H9 (cell line): ENCODE results near the gene MYL1. TPM values are rescaled to one million over a fixed set of nuclear protein-coding genes. Genes with fewer than 3 reads are reported as not detected.

Source experiments
- DNase-seq: peaks from one replicate; pipeline ENCODE4 v3.0.0-alpha.2; 2017
- H2AFZ ChIP-seq: one replicate; pipeline ENCODE4 v1.6.1; 2013; ENCODE audit warnings: mild to moderate bottlenecking, low read length, control low read depth, moderate library complexity
- H2AK5ac ChIP-seq: 2 replicates; pipeline ENCODE4 v1.6.1; 2013; ENCODE audit warnings: low read length, control low read depth, mixed read lengths; ENCODE audit not compliant: insufficient read length
- H2BK120ac ChIP-seq: one replicate; pipeline ENCODE4 v1.6.1; 2013; ENCODE audit warnings: low read depth, mild to moderate bottlenecking, low read length, control low read depth, inconsistent platforms; ENCODE audit not compliant: poor library complexity, severe bottlenecking
- H2BK12ac ChIP-seq: 2 replicates; pipeline ENCODE4 v1.6.1; 2013; ENCODE audit warnings: low read length, control low read depth, mixed read lengths, low read depth; ENCODE audit not compliant: insufficient read length
- H2BK15ac ChIP-seq: 2 replicates; pipeline ENCODE4 v1.6.1; 2013; ENCODE audit warnings: low read depth, low read length, control low read depth
- H2BK20ac ChIP-seq: one replicate; pipeline ENCODE4 v1.6.1; 2013; ENCODE audit warnings: low read depth, mild to moderate bottlenecking, low read length, control low read depth, inconsistent platforms; ENCODE audit not compliant: poor library complexity, severe bottlenecking
- H2BK5ac ChIP-seq: 2 replicates; pipeline ENCODE4 v1.6.1; 2013; ENCODE audit warnings: low read length, control low read depth, mixed read lengths; ENCODE audit not compliant: insufficient read length
- H3K14ac ChIP-seq: 2 replicates; pipeline ENCODE4 v1.6.1; 2013; ENCODE audit warnings: low read length, control low read depth; ENCODE audit not compliant: insufficient read depth
- H3K18ac ChIP-seq: 2 replicates; pipeline ENCODE4 v1.6.1; 2013; ENCODE audit warnings: low read depth, mild to moderate bottlenecking, mixed read lengths, low read length, control low read depth; ENCODE audit not compliant: insufficient read length
- H3K23ac ChIP-seq: 2 replicates; pipeline ENCODE4 v1.6.1; 2013; ENCODE audit warnings: low read length, control low read depth, mixed read lengths, low read depth; ENCODE audit not compliant: insufficient read length
- H3K23me2 ChIP-seq: 2 replicates; pipeline ENCODE4 v1.6.1; 2013; ENCODE audit warnings: low read depth, mild to moderate bottlenecking, mixed read lengths, low read length, control low read depth; ENCODE audit not compliant: insufficient read length, poor library complexity, severe bottlenecking
- H3K27ac ChIP-seq: 2 replicates; pipeline ENCODE4 v1.5.1; 2013; ENCODE audit warnings: low read length, control low read depth, mixed read lengths, low read depth; ENCODE audit not compliant: insufficient read length
- H3K27me3 ChIP-seq: 2 replicates; pipeline ENCODE4 v1.6.1; 2013; ENCODE audit warnings: low read length, control low read depth, inconsistent platforms; ENCODE audit not compliant: insufficient read depth
- H3K4ac ChIP-seq: 2 replicates; pipeline ENCODE4 v1.6.1; 2013; ENCODE audit warnings: low read depth, mild to moderate bottlenecking, control low read depth, inconsistent platforms, low read length, moderate library complexity
- H3K4me1 ChIP-seq: 2 replicates; pipeline ENCODE4 v1.6.1; 2013; ENCODE audit warnings: low read length, control low read depth, inconsistent platforms; ENCODE audit not compliant: insufficient read depth
- H3K4me2 ChIP-seq: 2 replicates; pipeline ENCODE4 v1.6.1; 2013; ENCODE audit warnings: low read length, control low read depth, mixed read lengths; ENCODE audit not compliant: insufficient read length, insufficient read depth
- H3K56ac ChIP-seq: 2 replicates; pipeline ENCODE4 v1.6.1; 2013; ENCODE audit warnings: low read depth, mild to moderate bottlenecking, mixed read lengths, low read length, control low read depth; ENCODE audit not compliant: insufficient read length
- H3K79me1 ChIP-seq: 2 replicates; pipeline ENCODE4 v1.6.1; 2013; ENCODE audit warnings: low read depth, mild to moderate bottlenecking, moderate library complexity, low read length, control low read depth, inconsistent platforms; ENCODE audit not compliant: insufficient read depth, poor library complexity, severe bottlenecking
- H3K79me2 ChIP-seq: 2 replicates; pipeline ENCODE4 v1.6.1; 2013; ENCODE audit warnings: low read length, control low read depth, inconsistent platforms; ENCODE audit not compliant: insufficient read depth
- H3K9ac ChIP-seq: 2 replicates; pipeline ENCODE4 v1.6.1; 2013; ENCODE audit warnings: low read length, control low read depth, mixed read lengths; ENCODE audit not compliant: insufficient read length; ENCODE audit errors: extremely low read depth
- H3K9me3 ChIP-seq: one replicate; pipeline ENCODE4 v1.6.1; 2013; ENCODE audit warnings: low read depth, low read length, inconsistent platforms; ENCODE audit not compliant: control insufficient read depth
- H3T11ph ChIP-seq: one replicate; pipeline ENCODE4 v1.6.1; 2013; ENCODE audit warnings: mild to moderate bottlenecking, low read length, control low read depth, inconsistent platforms
- H4K20me1 ChIP-seq: one replicate; pipeline ENCODE4 v1.6.1; 2013; ENCODE audit not compliant: control insufficient read depth, insufficient read length, insufficient read depth
- H4K5ac ChIP-seq: 2 replicates; pipeline ENCODE4 v1.6.1; 2013; ENCODE audit warnings: low read depth, mild to moderate bottlenecking, mixed read lengths, low read length, control low read depth; ENCODE audit not compliant: insufficient read length
- H4K8ac ChIP-seq: replicated peaks from 2 replicates; pipeline ENCODE4 v1.6.1; 2013; ENCODE audit warnings: low read length, control low read depth, mixed read lengths, low read depth; ENCODE audit not compliant: insufficient read length
- H4K91ac ChIP-seq: 2 replicates; pipeline ENCODE4 v1.6.1; 2013; ENCODE audit warnings: low read depth, mild to moderate bottlenecking, moderate library complexity, mixed read lengths, low read length, control low read depth; ENCODE audit not compliant: insufficient read length
- H3K27ac Mint-ChIP-seq, 3 experiments: 2 replicates in 2 of 3; 3 replicates in 1 of 3; pipeline ENCODE4 v1.8.0; 2020 to 2021; ENCODE audit warnings: mixed read lengths in 3 of 3, mild to moderate bottlenecking in 1 of 3, moderate library complexity in 1 of 3
- H3K27me3 Mint-ChIP-seq: 2 replicates; pipeline ENCODE4 v1.8.0; 2021; ENCODE audit warnings: low read depth, mild to moderate bottlenecking, moderate library complexity, mixed read lengths
- H3K36me3 Mint-ChIP-seq, 3 experiments: 2 replicates in 2 of 3; 3 replicates in 1 of 3; pipeline ENCODE4 v1.8.0; 2020 to 2021; ENCODE audit warnings: low read depth in 3 of 3, mixed read lengths in 3 of 3; ENCODE audit not compliant: insufficient read depth in 1 of 3
- H3K4me1 Mint-ChIP-seq, 2 experiments: 2 replicates each; pipeline ENCODE4 v1.8.0; 2020; ENCODE audit warnings: mixed read lengths in 2 of 2
- H3K4me3 Mint-ChIP-seq, 2 experiments: 2 replicates in 1 of 2; 3 replicates in 1 of 2; pipeline ENCODE4 v1.8.0; 2020 to 2021; ENCODE audit warnings: mild to moderate bottlenecking in 2 of 2, mixed read lengths in 2 of 2, moderate library complexity in 1 of 2
- H3K9me3 Mint-ChIP-seq, 2 experiments: 2 replicates in 1 of 2; 3 replicates in 1 of 2; pipeline ENCODE4 v1.8.0; 2020; ENCODE audit warnings: mild to moderate bottlenecking in 2 of 2, mixed read lengths in 2 of 2, moderate library complexity in 1 of 2
- CTCF ChIP-seq: fragments of 200-600 bp; sonication (generic); conservative IDR thresholded peaks from 3 replicates; pipeline ENCODE4 v1.8.0; 2021; ENCODE audit warnings: antibody characterized with exemption, mild to moderate bottlenecking
- WGBS: extraction: QIAGEN DNeasy Blood & Tissue Kit; methylation state at CpG from one replicate; pipeline ENCODE4 v1.1.7; 2013; ENCODE audit warnings: missing lambda C conversion rate, low lambda C conversion rate, mixed read lengths; ENCODE audit not compliant: insufficient read length; ENCODE audit errors: extremely low coverage; 5-methylcytosine and 5-hydroxymethylcytosine counted together
- total RNA-seq: library from RNA; stranded (reverse); gene quantifications from 2 replicates; pipeline ENCODE4 v1.2.1, GENCODE V29; 2021

The MYL1 gene
- total RNA-seq, 1 experiment from 2014 or later: not detected

DNA sequence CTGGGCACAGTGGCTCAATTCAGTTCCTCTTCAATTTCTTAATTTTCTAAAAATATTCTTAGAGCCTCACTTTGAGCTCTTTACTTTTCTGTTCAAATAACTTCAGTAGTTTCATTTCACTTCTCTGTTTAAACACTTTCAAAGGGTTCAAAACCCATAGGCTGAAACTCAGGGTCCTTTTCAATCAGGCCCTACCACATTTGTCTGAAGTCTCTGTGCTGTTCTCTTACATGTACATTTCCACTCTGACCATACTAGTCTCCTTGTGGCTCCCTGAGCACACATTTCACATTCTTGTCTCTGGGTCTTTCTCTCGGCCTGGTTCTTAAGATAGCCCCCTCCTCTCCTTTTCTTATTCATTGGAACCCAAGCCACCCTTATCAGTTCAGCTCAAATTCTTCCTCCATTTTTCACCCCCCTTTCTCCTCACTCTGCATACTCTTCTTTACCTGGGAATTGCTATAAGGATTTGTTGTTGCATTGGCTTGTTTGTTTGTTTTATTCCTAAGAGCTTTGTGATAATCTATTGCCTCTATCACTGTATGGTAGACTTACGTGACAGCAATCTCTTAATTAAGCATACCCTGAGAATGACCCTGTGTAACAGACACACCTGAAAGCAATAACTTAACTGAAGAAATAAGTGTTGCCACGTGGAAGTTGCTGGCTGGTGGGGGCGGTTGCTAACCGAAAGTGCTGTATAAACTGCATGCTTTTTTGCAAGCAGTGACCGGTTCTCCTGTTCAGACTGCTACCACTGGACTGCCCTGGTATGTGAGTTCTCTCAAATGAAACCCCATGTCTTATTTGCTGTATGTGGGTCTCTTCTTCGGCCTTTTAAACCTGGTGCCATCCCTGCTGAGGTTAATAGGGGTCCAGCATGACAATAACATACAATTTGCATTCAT is 62.0 kb downstream of the MYL1 start:
- peaks cover 0 to 2% of the 10 kb centered on the region in 2 experiments; a peak in 1 of 5 replicates for H3K9me3 Mint-ChIP-seq
- no peaks in the 10 kb centered on the region for H4K20me1 ChIP-seq
- no peaks in the 10 kb centered on the region for H3K79me1 ChIP-seq
- WGBS: no CpG with 5 or more reads among the region's 7 CpGs
- no peaks in the 10 kb centered on the region for H3K4me1 ChIP-seq
- no peak overlapping the region for H3K14ac ChIP-seq
- peak overlapping the region in 1 of 3 experiments; percentile 2; a peak in 1 of 7 replicates for H3K27ac Mint-ChIP-seq
- H3K36me3 Mint-ChIP-seq: no peaks in the 10 kb centered on the region
- no peaks in the 10 kb centered on the region for H3K79me2 ChIP-seq
- H4K8ac ChIP-seq: no peak overlapping the region
- no peak overlapping the region for H2BK5ac ChIP-seq
- no peak overlapping the region for H2BK120ac ChIP-seq
- no peak overlapping the region for H2BK15ac ChIP-seq
- no peak overlapping the region for H3K56ac ChIP-seq
- H3K23ac ChIP-seq: no peak overlapping the region
- no peak overlapping the region for H4K5ac ChIP-seq
- no peaks in the 10 kb centered on the region for H3K27me3 Mint-ChIP-seq
- peaks cover 5 to 7% of the 10 kb centered on the region in 2 experiments for H3K4me1 Mint-ChIP-seq
- no peaks in the 10 kb centered on the region for H3K27me3 ChIP-seq
- no peak overlapping the region for H2AK5ac ChIP-seq
- no peak overlapping the region for H3K4me2 ChIP-seq
- no peak overlapping the region for H3K27ac ChIP-seq
- H3K9ac ChIP-seq: no peak overlapping the region
- H4K91ac ChIP-seq: no peak overlapping the region
- H2BK20ac ChIP-seq: no peak overlapping the region
- no peak for TF ChIP-seq CTCF
- no peak for DNase-seq
- H3K4me3 Mint-ChIP-seq: no peak overlapping the region
- H2BK12ac ChIP-seq: no peak overlapping the region
- peak overlapping the region; percentile 69 for H2AFZ ChIP-seq
- no peak overlapping the region for H3T11ph ChIP-seq
- H3K23me2 ChIP-seq: no peaks in the 10 kb centered on the region
- H3K4ac ChIP-seq: no peak overlapping the region
- no peaks in the 10 kb centered on the region for H3K9me3 ChIP-seq
- no peak overlapping the region for H3K18ac ChIP-seq
